HG02759 (cell line): ENCODE data around the gene CBARP.
"Not testable (repeated sequence)": the region's sequence is repeated elsewhere in the genome, so short reads cannot be mapped to it uniquely, and the experiment has no call there.

Experiments
- ATAC-seq: cut with Tn5 transposase; IDR thresholded peaks from one replicate; pipeline ENCODE4 v1.9.1; 2021; ENCODE audit warnings: mild to moderate bottlenecking, moderate library complexity; ENCODE audit not compliant: unreplicated experiment

CBARP gene

DNA sequence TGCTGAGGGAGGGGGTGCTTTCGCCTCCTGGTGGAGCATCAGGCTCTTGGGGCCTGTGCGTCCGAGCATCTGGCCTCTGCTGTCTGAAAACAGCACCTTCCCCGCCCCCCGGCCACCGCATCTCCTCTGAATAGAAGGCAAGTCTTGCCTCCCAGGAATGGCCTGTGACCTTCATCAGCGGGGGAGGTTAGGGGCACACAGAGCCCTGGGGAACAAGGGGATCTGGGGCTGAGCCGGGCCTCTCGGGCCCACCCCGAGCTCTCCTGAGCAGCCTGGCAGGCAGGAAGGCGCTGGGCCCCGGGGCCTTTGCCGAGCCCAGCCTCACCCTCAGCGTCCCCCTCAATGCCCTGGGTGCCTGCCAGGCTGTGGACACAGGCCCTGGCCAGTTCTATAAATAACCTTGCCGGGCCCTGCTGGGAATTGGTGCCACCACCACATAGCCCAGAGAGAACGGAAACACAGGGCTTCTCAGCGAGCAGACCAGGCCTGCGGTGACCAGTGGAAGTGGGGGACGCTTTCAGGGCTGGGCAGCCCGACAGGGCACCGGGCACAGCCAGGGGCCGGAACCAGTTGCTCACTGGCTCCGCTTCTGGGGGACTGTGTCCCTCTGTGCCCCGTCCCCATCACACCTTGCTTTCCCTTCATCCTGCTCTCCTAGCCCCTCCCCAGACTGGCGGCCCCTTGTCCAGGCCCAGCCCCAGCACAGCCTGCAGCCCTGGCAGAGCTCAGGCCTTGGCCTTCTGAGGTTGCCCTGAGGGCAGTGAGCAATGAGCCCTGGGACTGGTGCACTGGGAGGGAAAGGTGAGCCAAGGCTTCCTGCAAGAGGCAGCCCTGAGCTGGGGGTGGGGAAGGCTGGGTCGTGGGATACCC is 22.7 kb downstream of the CBARP start:
- ATAC-seq, result no peak

DNA sequence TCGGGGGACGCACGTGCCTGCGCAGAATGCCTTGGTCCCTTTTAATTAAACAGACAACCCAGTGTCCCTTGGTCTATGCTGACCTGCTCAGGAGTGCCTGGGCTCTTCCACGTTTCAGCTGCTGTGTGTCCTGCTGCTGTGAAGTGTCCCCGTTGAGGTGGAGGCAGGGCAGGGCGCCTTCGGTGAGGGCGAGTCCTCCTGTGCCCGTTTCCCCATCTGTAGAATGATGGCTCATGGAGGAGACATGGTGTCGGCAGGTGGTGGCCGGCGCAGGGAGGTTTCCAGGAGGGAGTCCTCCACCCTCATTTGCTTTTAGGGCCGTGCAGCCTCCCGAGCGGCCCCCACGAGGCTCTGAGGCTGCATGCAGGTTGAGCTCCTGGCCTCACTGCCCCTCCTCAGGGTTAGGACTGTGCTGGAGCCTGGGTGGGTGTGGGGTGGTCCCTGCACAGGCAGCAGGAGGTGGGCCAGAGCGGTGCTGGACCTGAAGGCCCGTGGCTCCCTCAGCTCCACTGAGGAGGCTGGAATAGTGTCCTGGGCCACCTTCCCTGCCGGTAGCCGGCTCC is 23.4 kb downstream of the CBARP start:
- ATAC-seq, result no peak

DNA sequence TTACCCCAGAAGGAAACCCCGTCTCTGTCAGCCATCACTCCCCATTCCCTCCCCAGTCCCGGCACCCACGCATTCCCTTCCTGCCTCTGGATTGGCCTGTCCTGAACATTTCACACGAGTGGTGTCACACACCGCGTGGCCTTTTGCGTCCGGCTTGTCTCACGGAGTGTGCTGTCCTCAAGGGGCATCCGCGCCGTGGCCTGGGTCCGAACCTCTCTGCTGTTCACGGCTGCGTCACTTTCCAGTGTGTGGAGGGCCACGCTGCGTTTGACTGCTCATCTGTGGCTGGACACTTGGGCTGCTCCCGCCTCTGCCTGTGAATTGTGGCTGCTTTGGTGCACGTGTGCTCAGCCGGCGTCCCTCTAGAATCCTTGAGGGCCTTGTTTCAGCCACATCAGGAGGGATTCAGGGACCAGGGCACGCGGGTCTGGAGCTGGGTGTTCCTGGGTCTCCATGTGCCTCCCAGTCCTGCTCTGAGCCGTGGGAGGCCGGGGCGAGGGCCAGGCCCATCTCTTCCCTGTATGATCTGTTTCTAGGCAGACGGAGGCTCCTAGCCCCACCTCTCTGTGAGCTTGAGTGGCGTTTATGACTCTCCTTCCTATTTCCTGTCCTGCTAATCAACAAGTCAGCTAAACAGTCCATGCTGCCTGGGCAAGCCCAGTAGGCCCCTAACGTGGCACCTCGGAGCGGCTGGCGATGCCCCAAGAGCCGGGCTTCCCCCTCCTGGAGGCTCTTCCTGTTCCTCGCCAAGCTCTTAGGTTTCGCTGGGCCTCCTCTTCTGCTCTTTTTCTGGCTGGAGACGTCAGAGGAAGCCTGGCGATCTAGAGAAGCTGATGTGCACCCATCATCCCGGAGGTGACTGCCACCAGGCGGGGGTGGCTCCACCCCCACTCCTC is 24.2 kb downstream of the CBARP start:
- peak; percentile 55 for ATAC-seq

DNA sequence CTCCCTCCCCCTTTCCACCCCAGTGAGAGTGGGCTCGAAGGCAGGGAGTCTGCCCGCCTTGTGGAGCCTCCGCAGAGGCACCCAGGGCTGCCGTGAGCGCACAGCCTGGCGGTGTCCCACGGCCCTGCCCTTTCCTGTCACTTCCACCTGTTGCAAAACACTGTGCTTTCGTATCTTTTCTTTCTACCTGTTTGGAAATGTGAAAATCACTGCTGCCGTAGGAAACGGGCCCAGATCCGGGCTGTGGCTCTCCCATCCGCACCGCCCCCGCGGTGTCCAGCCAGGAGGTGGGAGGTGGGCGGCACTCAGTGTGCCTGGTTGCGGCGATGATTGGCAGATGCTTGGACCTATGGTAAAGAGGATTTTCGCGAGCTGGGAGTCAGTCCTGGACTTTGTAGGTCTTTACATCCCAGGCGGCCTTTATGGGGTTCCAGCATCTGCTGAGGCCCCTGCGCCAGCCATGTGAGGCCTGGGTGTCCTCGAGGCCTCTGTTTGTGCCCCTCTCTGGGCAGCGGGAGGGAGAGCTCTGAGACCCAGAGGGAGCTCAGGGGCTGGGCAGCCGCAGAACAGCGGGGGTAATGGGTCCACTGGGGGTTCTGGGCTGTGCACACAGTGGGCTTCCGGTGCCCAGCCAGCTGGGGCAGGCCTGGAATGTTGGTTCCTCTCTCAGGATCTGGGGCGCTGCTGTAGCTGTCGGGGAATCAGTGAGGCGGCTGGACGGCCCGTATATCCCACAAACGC is 26.1 kb downstream of the CBARP start:
- ATAC-seq, result no peak

DNA sequence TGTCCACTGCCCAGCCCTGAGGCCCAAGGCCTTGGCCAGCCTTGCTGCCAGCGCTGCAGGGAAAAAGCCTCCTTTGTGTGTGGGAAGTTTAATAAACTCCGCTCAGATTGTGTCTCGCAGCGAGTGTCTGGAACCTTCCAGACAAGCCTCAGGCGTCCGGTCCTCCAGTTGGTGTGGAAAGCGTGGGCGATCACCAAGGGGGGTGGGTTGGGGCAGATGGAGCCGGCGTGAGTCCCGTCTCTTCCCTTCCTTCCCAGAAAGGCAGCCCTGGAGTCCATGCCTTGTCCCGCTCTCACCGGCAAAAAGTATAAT is 27.6 kb downstream of the CBARP start:
- ATAC-seq, result no peak

DNA sequence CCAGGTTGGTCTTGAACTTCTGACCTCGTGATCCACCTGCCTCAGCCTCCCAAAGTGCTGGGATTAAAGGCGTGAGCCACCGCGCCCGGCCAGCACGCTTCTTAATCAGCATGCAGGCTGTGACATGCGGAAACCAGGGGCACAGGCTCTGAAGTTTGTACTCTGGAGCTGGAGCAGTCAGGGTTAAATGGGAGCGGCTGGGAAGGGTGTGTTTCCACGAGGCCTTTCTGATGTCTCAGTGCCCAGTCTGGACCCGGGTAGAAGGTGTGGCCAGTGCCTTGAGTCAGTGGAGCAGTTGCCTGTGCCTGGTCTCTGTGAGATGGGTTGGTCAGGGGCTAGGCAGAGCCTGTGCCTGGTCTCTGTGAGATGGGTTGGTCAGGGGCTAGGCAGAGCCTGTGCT is 29.0 kb downstream of the CBARP start:
- not testable (repeated sequence) for ATAC-seq

DNA sequence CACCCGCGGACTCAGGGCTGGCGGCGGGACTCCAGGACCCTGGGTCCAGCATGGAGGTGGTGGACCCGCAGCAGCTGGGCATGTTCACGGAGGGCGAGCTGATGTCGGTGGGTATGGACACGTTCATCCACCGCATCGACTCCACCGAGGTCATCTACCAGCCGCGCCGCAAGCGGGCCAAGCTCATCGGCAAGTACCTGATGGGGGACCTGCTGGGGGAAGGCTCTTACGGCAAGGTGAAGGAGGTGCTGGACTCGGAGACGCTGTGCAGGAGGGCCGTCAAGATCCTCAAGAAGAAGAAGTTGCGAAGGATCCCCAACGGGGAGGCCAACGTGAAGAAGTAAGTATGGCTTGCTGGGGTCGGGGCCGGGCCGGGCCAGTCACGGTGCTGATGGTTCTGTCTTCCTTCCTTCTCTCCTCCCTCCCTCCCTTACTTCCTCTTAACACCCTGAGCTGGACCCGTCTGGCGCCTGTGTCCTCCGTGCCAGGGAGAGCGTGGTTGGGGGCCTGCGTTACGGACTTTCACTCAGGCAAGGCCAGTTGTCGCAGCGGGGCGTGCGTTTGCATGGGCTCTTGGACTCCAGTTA is 30.8 kb downstream of the CBARP start:
- ATAC-seq, result no peak

DNA sequence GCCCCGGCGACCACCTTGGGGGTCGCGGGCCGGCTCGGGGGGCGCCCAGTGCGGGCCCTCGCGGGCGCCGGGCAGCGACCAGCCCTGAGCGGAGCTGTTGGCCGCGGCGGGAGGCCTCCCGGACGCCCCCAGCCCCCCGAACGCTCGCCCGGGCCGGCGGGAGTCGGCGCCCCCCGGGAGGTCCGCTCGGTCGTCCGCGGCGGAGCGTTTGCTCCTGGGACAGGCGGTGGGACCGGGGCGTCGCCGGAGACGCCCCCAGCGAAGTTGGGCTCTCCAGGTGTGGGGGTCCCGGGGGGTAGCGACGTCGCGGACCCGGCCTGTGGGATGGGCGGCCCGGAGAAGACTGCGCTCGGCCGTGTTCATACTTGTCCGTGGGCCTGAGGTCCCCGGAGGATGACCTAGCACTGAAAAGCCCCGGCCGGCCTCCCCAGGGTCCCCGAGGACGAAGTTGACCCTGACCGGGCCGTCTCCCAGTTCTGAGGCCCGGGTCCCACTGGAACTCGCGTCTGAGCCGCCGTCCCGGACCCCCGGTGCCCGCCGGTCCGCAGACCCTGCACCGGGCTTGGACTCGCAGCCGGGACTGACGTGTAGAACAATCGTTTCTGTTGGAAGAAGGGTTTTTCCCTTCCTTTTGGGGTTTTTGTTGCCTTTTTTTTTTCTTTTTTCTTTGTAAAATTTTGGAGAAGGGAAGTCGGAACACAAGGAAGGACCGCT is 31.5 kb downstream of the CBARP start:
- ATAC-seq, result no peak

DNA sequence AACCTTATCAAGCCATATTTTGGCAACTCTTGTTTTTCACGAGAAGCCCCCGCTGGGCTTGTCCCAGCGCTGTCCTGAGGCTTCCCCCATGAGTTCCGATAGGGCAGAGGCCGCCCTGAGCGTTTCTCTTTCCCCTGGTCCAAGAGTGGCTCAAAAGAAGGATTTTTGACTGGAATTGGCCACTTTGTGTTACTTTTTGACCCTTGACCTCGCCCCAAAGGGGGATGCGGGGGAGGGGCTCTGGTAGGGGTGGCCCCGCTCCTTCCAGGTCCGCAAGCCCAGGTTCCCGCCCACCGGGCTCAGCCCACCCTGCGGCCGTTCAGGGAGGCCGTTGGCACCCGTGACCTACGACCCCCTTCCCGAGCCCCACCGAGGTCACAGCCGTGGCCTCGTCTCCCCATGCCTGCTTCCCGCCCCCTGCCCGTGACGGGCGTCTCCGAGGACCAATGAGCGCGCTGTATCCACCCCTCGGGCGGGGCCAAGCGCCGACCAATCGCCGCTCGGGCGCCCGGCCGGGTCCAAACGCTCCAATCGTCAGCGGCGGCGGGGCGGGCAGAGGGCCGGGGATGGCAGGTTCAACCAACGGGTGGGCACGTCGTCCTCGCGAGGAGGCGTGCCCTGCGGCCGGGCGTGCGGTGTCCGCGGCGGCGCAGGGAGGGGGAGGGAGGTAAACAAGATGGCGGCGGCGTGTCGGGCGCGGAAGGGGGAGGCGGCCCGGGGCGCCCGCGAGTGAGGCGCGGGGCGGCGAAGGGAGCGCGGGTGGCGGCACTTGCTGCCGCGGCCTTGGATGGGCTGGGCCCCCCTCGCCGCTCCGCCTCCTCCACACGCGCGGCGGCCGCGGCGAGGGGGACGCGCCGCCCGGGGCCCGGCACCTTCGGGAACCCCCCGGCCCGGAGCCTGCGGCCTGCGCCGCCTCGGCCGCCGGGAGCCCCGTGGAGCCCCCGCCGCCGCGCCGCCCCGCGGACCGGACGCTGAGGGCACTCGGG is 32.4 kb downstream of the CBARP start, which contains the start of gene STK11:
Gene STK11 (plus strand): TSS at position 665 of the 986 bp plus-strand sequence. CDS start 1,136 bp downstream, outside the sequence.
- ATAC-seq, result peak; percentile 90

DNA sequence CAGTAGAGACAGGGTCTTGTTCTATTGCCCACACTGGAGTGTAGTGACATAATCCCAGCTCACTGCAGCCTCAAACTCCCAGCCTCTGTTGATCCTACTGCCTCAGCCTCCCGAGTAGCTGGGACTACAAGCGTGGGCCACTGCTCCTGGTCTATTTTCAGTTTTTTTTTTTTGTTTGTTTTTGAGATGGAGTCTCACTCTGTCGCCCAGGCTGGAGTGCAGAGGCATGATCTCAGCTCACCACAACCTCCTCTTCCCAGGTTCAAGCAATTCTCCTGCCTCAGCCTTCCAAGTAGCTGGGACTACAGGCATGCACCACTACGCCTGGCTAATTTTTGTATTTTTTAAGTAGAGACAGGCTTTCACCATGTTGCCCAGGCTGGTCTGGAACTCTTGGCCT is 37.2 kb downstream of the CBARP start:
- ATAC-seq, result not testable (repeated sequence)

DNA sequence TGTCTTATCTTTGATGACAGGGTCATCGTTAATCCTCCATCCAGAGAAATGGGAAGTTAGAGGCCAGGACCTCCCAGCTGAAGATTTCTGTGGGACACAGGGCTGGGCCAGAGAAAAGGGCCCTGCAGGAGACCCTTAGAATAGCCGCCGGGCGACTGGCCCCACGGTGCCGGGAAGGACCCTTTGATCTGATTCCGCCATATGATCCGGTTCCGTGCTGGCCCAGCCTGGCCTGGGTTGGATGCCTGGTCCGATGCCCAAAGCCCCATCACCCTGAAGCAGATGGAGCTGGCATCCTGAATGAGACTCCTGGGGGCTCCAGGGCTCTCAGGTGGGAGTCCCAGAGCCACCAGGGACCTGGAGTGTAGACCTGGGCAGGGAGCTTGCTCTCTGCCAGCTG is 38.3 kb downstream of the CBARP start:
- no peak for ATAC-seq

DNA sequence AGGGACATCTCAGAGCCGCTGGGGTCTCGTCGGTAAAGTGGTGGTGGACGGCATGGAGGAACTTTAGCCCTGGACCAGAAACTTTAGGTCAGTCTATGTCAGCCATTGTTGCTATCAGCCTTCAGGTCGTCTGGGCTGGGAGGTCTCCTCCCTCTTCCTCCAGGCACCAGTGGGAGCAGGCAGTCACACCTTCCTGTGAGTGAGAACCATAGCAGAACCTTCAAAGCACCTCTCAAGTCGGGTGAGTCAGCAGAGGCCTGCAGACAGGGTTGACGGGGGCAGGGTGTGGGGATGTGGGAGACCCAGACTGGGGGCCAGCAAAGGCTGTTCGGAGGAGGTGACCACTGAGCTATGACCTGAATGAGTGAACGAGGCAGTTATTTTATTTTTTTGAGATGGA is 48.4 kb downstream of the CBARP start:
- ATAC-seq, result no peak

DNA sequence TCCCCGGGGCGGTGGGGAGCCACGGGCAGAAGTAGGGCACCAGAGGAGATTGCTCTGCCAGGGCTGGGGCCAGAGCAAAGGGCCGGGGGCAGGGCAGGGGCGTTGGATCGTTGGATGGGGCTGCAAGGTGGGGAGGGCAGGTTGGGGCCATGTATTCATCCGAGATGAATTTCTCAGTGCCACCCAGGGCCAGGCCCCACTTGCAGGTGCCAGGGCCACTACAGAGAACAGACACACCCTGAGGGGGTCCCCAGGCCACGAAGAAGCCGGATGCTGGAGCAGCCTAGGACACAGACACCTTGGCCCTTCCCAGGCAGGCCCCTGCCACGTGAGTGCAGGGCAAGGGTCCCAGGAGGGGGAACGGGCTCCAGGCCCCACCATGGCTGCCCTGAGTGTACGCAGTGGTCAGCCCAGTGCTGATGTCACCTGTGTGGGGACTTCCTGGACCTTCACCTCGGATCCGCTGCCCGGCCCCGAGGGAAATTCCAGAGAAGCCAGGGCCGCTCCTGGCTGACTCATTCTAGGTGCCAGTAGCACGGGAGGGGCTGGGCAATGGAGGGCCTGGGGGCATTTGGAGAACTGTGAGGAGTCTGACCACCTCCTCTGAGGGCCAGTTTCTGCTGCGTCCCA is 54.1 kb downstream of the CBARP start:
- peak; percentile 40 for ATAC-seq

DNA sequence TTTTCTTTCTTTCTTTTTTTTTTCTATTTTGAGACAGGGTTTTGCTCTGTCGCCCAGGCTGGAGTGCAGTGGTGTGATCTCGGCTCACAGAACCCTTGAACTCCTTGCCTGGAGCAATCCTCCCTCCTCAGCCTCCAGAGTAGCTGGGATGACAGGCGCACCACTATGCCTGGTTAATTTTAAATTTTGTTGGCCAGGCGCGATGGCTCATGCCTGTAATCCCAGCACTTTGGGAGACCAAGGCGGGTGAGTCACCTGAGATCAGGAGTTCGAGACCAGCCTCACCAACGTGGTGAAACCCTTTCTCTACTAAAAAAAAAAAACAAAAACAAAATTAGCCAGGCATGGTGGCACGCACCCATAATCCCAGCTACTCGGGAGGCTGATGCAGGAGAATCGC is 55.1 kb downstream of the CBARP start:
- ATAC-seq, result no peak

DNA sequence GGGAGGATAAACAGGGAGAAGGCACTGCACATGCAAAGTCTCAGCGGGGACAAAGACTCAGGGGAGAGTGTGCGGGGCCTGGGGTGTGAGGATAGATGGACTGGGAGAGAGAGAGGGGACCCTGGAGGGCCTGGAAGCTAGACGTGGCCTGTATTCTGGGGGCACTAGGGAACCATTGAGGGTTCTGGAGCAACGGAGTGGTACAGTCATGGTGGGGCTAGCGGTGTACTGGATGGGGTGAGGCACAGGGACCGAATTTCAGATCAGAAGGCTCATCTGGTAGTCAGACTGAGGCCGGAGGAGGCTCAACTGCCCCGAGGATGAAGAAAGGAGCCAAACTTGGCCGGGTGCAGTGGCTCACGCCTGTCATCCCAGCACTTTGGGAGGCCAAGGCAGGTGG is 55.7 kb downstream of the CBARP start:
- ATAC-seq, result no peak

DNA sequence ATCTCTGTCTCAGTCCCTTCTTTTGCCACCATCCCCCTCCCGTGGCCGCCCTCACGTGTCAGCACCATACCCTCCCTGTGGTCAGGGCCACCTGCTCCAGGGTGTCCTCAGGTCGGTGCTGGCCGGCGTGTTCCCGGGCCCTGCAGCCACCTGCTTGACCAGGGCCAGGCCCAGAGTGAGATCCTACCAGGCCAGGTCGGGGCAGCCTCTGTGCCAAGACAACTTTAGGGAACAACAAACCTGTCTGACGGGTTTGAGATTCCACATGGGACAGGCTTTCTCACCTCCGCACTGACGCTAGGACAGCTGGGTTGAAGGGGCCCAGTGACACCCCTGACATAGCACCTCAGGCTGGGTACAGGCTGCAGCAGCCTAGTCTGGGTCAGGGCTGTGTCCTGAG is 56.2 kb downstream of the CBARP start:
- no peak for ATAC-seq
